IMR-90 (cell line): Measurements from ENCODE around the gene NADSYN1. TPM values are rescaled to one million over a fixed set of nuclear protein-coding genes. Genes with fewer than 3 reads are reported as not detected.

Source experiments
- ATAC-seq: fragments of 200-7000 bp; cut with Tn5 transposase; 2 replicates; pipeline ENCODE4 v1.9.1; 2020; ENCODE audit warnings: low read depth, mild to moderate bottlenecking, moderate library complexity
- BruUV-seq: library from RNA; stranded (reverse); fragments of 400-500 nt; replicated peaks from 2 replicates; lab custom pipeline; 2021; lab: Mats Ljungman, UMichigan
- CTCF ChIA-PET: fragments of 300-600 bp; formaldehyde crosslinking; extraction: SDS; loops from one replicate; lab custom pipeline; 2021; ENCODE audit warnings: antibody characterized with exemption; lab: Yijun Ruan, JAX
- POLR2A ChIA-PET: fragments of 300-600 bp; sonication (Branson Sonifier 250); formaldehyde crosslinking; loops from one replicate; lab custom pipeline; 2022; ENCODE audit warnings: antibody characterized with exemption; ENCODE audit not compliant: unreplicated experiment; lab: Charles Lee
- DNase-seq: peaks from one replicate; pipeline ENCODE4 v3.0.0; 2013
- H2AFZ ChIP-seq: replicated peaks from 2 replicates; pipeline ENCODE3; 2013; ENCODE audit warnings: low read length, mild to moderate bottlenecking; ENCODE audit not compliant: poor library complexity
- H2AK5ac ChIP-seq: 2 replicates; pipeline ENCODE4 v1.6.1; 2013; ENCODE audit warnings: low read depth, low read length, inconsistent platforms
- H2AK9ac ChIP-seq: replicated peaks from 2 replicates; pipeline ENCODE3; 2013; ENCODE audit warnings: mild to moderate bottlenecking, low read depth, low read length, moderate library complexity; ENCODE audit not compliant: poor library complexity
- H2BK120ac ChIP-seq: 2 replicates; pipeline ENCODE4 v1.6.1; 2013; ENCODE audit warnings: low read depth, low read length, inconsistent platforms
- H2BK15ac ChIP-seq: 3 replicates; pipeline ENCODE4 v1.6.1; 2013; ENCODE audit warnings: low read depth, low read length, inconsistent platforms
- H2BK20ac ChIP-seq: 2 replicates; pipeline ENCODE4 v1.6.1; 2013; ENCODE audit warnings: low read depth, mild to moderate bottlenecking, inconsistent platforms, low read length, moderate library complexity
- H2BK5ac ChIP-seq: 2 replicates; pipeline ENCODE4 v1.6.1; 2013; ENCODE audit warnings: mild to moderate bottlenecking, low read depth, low read length, inconsistent platforms; ENCODE audit not compliant: poor library complexity, severe bottlenecking
- H3K14ac ChIP-seq: replicated peaks from 2 replicates; pipeline ENCODE4 v1.6.1; 2013; ENCODE audit warnings: low read depth, low read length, inconsistent platforms
- H3K18ac ChIP-seq: 2 replicates; pipeline ENCODE4 v1.6.1; 2013; ENCODE audit warnings: low read depth, low read length, control low read depth
- H3K23ac ChIP-seq: 2 replicates; pipeline ENCODE4 v1.6.1; 2013; ENCODE audit warnings: low read depth, low read length, inconsistent platforms
- H3K27ac ChIP-seq: 2 replicates; pipeline ENCODE4 v1.5.1; 2013; ENCODE audit warnings: mild to moderate bottlenecking, control low read depth, low read length; ENCODE audit not compliant: insufficient read depth
- H3K27me3 ChIP-seq: 2 replicates; pipeline ENCODE4 v1.6.1; 2013; ENCODE audit warnings: low read length; ENCODE audit not compliant: control insufficient read depth, insufficient read depth
- H3K36me3 ChIP-seq: 2 replicates; pipeline ENCODE4 v1.6.1; 2013; ENCODE audit warnings: low read length, mixed read lengths; ENCODE audit not compliant: control insufficient read depth, insufficient read depth
- H3K4ac ChIP-seq: 2 replicates; pipeline ENCODE4 v1.6.1; 2013; ENCODE audit warnings: low read depth, low read length, inconsistent platforms
- H3K4me1 ChIP-seq: 2 replicates; pipeline ENCODE4 v1.6.1; 2013; ENCODE audit warnings: low read length, mixed read lengths; ENCODE audit not compliant: control insufficient read depth, insufficient read depth
- H3K4me2 ChIP-seq: 2 replicates; pipeline ENCODE4 v1.6.1; 2013; ENCODE audit warnings: low read depth, mild to moderate bottlenecking, control low read depth, low read length, moderate library complexity
- H3K4me3 ChIP-seq: 2 replicates; pipeline ENCODE4 v1.5.1; 2013; ENCODE audit warnings: low read depth, mild to moderate bottlenecking, control low read depth, low read length, moderate library complexity; ENCODE audit not compliant: insufficient read depth
- H3K56ac ChIP-seq: 2 replicates; pipeline ENCODE4 v1.6.1; 2013; ENCODE audit warnings: low read length, inconsistent platforms; ENCODE audit not compliant: insufficient read depth; ENCODE audit errors: extremely low read depth
- H3K79me1 ChIP-seq, 2 experiments: 2 replicates each; pipeline ENCODE4 v1.6.1; 2013; ENCODE audit warnings: low read length in 2 of 2, inconsistent platforms in 1 of 2, low read depth in 1 of 2
- H3K9ac ChIP-seq: 2 replicates; pipeline ENCODE4 v1.6.1; 2013; ENCODE audit warnings: low read depth, low read length, control low read depth
- H3K9me1 ChIP-seq: 2 replicates; pipeline ENCODE4 v1.6.1; 2013; ENCODE audit warnings: low read length, inconsistent platforms; ENCODE audit not compliant: insufficient read depth
- H3K9me3 ChIP-seq: 2 replicates; pipeline ENCODE4 v1.6.1; 2013; ENCODE audit warnings: low read length; ENCODE audit not compliant: control insufficient read depth, insufficient read depth
- H4K20me1 ChIP-seq: 2 replicates; pipeline ENCODE4 v1.6.1; 2013; ENCODE audit warnings: low read length, inconsistent platforms; ENCODE audit not compliant: insufficient read depth
- H4K5ac ChIP-seq: 2 replicates; pipeline ENCODE4 v1.6.1; 2013; ENCODE audit warnings: mild to moderate bottlenecking, low read depth, low read length, control low read depth
- H4K8ac ChIP-seq, 2 experiments: 2 replicates each; pipeline ENCODE4 v1.6.1; 2013; ENCODE audit warnings: low read depth in 2 of 2, low read length in 2 of 2, control low read depth in 1 of 2, inconsistent platforms in 1 of 2
- H4K91ac ChIP-seq: 2 replicates; pipeline ENCODE4 v1.6.1; 2013; ENCODE audit warnings: low read depth, low read length, inconsistent platforms; ENCODE audit not compliant: insufficient read depth
- BHLHE40 ChIP-seq: fragments of 150-350 bp; IDR thresholded peaks from 2 replicates; pipeline ENCODE4 v1.6.1; 2016; ENCODE audit warnings: mild to moderate bottlenecking, low read depth, low read length
- CEBPB ChIP-seq: IDR thresholded peaks from 2 replicates; pipeline ENCODE4 v1.6.1; 2012; ENCODE audit warnings: low read depth, low read length, improper control_type of control experiment
- CHD1 ChIP-seq: IDR thresholded peaks from 2 replicates; pipeline ENCODE4 v1.6.1; 2012; ENCODE audit warnings: low read depth, low read length, improper control_type of control experiment
- FOS ChIP-seq: fragments of 150-350 bp; IDR thresholded peaks from 2 replicates; pipeline ENCODE4 v1.6.1; 2016; ENCODE audit warnings: low read depth, low read length
- MAFK ChIP-seq: IDR thresholded peaks from 2 replicates; pipeline ENCODE4 v1.6.1; 2012; ENCODE audit warnings: low read depth, low read length, improper control_type of control experiment
- MAZ ChIP-seq: IDR thresholded peaks from 2 replicates; pipeline ENCODE4 v1.6.1; 2012; ENCODE audit warnings: low read depth, mild to moderate bottlenecking, low read length, improper control_type of control experiment, moderate library complexity, borderline replicate concordance
- MXI1 ChIP-seq: IDR thresholded peaks from 2 replicates; pipeline ENCODE4 v1.6.1; 2012; ENCODE audit warnings: low read depth, mild to moderate bottlenecking, low read length, moderate library complexity, borderline replicate concordance
- NFE2L2 ChIP-seq: fragments of 150-350 bp; IDR thresholded peaks from 2 replicates; pipeline ENCODE4 v1.6.1; 2016; ENCODE audit warnings: low read depth, mild to moderate bottlenecking, low read length
- POLR2A ChIP-seq: IDR thresholded peaks from 2 replicates; pipeline ENCODE4 v1.6.1; 2012; ENCODE audit warnings: mild to moderate bottlenecking, low read depth, low read length
- RAD21 ChIP-seq: IDR thresholded peaks from 2 replicates; pipeline ENCODE4 v1.6.1; 2012; ENCODE audit warnings: low read length, improper control_type of control experiment
- RCOR1 ChIP-seq: IDR thresholded peaks from 2 replicates; pipeline ENCODE4 v1.6.1; 2012; ENCODE audit warnings: mild to moderate bottlenecking, low read length, improper control_type of control experiment; ENCODE audit not compliant: insufficient replicate concordance
- RFX5 ChIP-seq: IDR thresholded peaks from 2 replicates; pipeline ENCODE4 v1.8.0; 2012; ENCODE audit warnings: low read depth, mild to moderate bottlenecking, low read length, moderate library complexity
- SMC3 ChIP-seq: fragments of 150-350 bp; IDR thresholded peaks from 2 replicates; pipeline ENCODE4 v1.6.1; 2016; ENCODE audit warnings: low read depth, mild to moderate bottlenecking, antibody characterized with exemption, low read length, moderate library complexity
- WGBS, 2 experiments: methylation state at CpG; one replicate each; pipeline versions ENCODE4 v1.1.5 to v1.1.7; 2013; ENCODE audit warnings: missing lambda C conversion rate in 2 of 2; ENCODE audit not compliant: insufficient read length in 1 of 2; ENCODE audit errors: extremely low coverage in 2 of 2; 5-methylcytosine and 5-hydroxymethylcytosine counted together
- dilution Hi-C: fragments of 300-500 bp; cut with HindIII; formaldehyde crosslinking; loops from one replicate; pipeline ENCODE4 v1.14.3; 2018; ENCODE audit warnings: low sequenced_read_pairs; ENCODE audit not compliant: unreplicated experiment
- in situ Hi-C: fragments of 300-500 bp; cut with MboI; formaldehyde crosslinking; loops from 3 replicates; pipeline ENCODE4 v1.14.3; 2019; ENCODE audit warnings: low sequenced_read_pairs, inconsistent platforms, mixed read lengths
- intact Hi-C: fragments of 100-400 bp; cut with micrococcal nuclease; formaldehyde crosslinking; loops from 2 replicates; pipeline ENCODE4 v1.10.0; 2022
- polyA plus RNA-seq, 3 experiments: library from polyadenylated mRNA; depleted of rRNA; stranded (reverse); fragments of >200 nt; gene quantifications; 2 replicates each; pipeline ENCODE4 v1.2.3, GENCODE V29; 2012; ENCODE audit warnings: low replicate concordance in 1 of 3
- total RNA-seq: library from RNA; depleted of rRNA; stranded (reverse); fragments of >200 nt; gene quantifications from 2 replicates; pipeline ENCODE4 v1.2.3, GENCODE V29; 2012
- TF ChIP-seq, protein P1 (sequence below): fragments of 150-350 bp; IDR thresholded peaks from 2 replicates; pipeline ENCODE4 v1.6.1; 2016; ENCODE audit warnings: low read depth, mild to moderate bottlenecking, low read length, moderate library complexity, borderline replicate concordance
- TF ChIP-seq, protein P2 (sequence below): conservative IDR thresholded peaks from 2 replicates; pipeline ENCODE4 v1.5.1; 2012; ENCODE audit warnings: mild to moderate bottlenecking, low read depth, low read length, improper control_type of control experiment
- TF ChIP-seq, protein P3 (sequence below): fragments of 150-350 bp; IDR thresholded peaks from 2 replicates; pipeline ENCODE4 v1.6.1; 2017; ENCODE audit warnings: mild to moderate bottlenecking, antibody characterized with exemption, low read length, low read depth

The NADSYN1 gene
- total and polyA plus RNA-seq, 2 of the 4 experiments (the other 2 are of a cell fraction): 69.5 to 70.4 TPM

DNA sequence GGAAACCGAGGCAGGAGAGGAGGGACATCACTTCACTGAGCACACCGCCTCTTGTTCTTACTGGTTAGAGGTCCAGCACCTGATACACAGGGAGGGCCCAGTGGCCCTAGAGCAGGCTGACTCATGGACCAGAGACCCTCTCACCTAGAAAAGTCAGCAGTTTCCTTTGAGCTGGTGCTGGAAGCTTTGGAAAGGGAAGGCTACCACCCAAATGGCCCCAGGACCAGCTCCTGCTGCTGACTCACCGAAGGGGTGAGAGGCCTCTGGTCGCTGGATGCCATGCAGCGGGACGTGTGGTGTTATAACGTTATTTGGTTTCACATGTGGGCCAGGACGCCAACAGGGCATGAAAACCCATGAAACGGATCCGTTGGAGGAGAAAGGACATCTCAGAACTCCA is 3.8 kb downstream of the NADSYN1 start:
- intact Hi-C loops: no loop called here

More for the DNA sequence above, 3.8 kb downstream of the NADSYN1 start:
- H3K23ac ChIP-seq: no peak overlapping the region
- no peaks in the 10 kb centered on the region for H3K9me3 ChIP-seq
- POLR2A ChIA-PET: no interaction called here
- no peak overlapping the region for H4K5ac ChIP-seq
- H3K4me3 ChIP-seq: no peak overlapping the region
- CTCF ChIA-PET: no interaction called here
- H2BK20ac ChIP-seq: no peak overlapping the region
- peaks cover 3% of the 10 kb centered on the region; the same call in 1 of the 2 replicates for H3K4me1 ChIP-seq
- no peaks in the 10 kb centered on the region; the same call in 1 of the 2 replicates for H3K9me1 ChIP-seq
- peaks cover 51% of the 10 kb centered on the region for H3K36me3 ChIP-seq
- BruUV-seq: no TSS peak
- H4K8ac ChIP-seq: no peak overlapping the region
- 98% methylated on average over 8 of the region's 10 CpGs; no CpG with 5 or more reads in 1 of the 2 experiments for WGBS, 2 experiments
- H3K14ac ChIP-seq: no peak overlapping the region
- H3K4me2 ChIP-seq: no peak overlapping the region
- no peak overlapping the region for H2AK5ac ChIP-seq
- no peak overlapping the region for H3K27ac ChIP-seq
- no peak overlapping the region for H4K91ac ChIP-seq
- H3K9ac ChIP-seq: no peak overlapping the region
- H3K56ac ChIP-seq: no peak overlapping the region
- DNase-seq (no peak), ATAC-seq (no peak)
- dilution Hi-C loops (no loop called here), in situ Hi-C loops (no loop called here)
- peaks cover 9% of the 10 kb centered on the region; the same call in 1 of the 2 replicates for H4K20me1 ChIP-seq
- no peak overlapping the region for H2BK5ac ChIP-seq
- no peak overlapping the region for H3K4ac ChIP-seq
- no peak overlapping the region for H2BK120ac ChIP-seq
- no peak overlapping the region for H2BK15ac ChIP-seq
- H2AFZ ChIP-seq: no peak overlapping the region
- no peaks in the 10 kb centered on the region for H3K27me3 ChIP-seq
- H2AK9ac ChIP-seq: no peak overlapping the region
- H3K18ac ChIP-seq: no peak overlapping the region
- TF ChIP-seq CEBPB (no peak), CHD1 (no peak), MAZ (no peak), POLR2A (no peak), FOS (no peak), MXI1 (no peak), RAD21 (no peak), RFX5 (no peak), NFE2L2 (no peak), MAFK (no peak), BHLHE40 (no peak), SMC3 (no peak), RCOR1 (no peak)
- TF ChIP-seq, protein P1, sequence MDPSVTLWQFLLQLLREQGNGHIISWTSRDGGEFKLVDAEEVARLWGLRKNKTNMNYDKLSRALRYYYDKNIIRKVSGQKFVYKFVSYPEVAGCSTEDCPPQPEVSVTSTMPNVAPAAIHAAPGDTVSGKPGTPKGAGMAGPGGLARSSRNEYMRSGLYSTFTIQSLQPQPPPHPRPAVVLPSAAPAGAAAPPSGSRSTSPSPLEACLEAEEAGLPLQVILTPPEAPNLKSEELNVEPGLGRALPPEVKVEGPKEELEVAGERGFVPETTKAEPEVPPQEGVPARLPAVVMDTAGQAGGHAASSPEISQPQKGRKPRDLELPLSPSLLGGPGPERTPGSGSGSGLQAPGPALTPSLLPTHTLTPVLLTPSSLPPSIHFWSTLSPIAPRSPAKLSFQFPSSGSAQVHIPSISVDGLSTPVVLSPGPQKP: no peak
- TF ChIP-seq, protein P2, sequence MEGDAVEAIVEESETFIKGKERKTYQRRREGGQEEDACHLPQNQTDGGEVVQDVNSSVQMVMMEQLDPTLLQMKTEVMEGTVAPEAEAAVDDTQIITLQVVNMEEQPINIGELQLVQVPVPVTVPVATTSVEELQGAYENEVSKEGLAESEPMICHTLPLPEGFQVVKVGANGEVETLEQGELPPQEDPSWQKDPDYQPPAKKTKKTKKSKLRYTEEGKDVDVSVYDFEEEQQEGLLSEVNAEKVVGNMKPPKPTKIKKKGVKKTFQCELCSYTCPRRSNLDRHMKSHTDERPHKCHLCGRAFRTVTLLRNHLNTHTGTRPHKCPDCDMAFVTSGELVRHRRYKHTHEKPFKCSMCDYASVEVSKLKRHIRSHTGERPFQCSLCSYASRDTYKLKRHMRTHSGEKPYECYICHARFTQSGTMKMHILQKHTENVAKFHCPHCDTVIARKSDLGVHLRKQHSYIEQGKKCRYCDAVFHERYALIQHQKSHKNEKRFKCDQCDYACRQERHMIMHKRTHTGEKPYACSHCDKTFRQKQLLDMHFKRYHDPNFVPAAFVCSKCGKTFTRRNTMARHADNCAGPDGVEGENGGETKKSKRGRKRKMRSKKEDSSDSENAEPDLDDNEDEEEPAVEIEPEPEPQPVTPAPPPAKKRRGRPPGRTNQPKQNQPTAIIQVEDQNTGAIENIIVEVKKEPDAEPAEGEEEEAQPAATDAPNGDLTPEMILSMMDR: no peak
- TF ChIP-seq, protein P3, sequence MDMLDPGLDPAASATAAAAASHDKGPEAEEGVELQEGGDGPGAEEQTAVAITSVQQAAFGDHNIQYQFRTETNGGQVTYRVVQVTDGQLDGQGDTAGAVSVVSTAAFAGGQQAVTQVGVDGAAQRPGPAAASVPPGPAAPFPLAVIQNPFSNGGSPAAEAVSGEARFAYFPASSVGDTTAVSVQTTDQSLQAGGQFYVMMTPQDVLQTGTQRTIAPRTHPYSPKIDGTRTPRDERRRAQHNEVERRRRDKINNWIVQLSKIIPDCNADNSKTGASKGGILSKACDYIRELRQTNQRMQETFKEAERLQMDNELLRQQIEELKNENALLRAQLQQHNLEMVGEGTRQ: no peak
- H3K79me1 ChIP-seq: peaks cover 29 to 41% of the 10 kb centered on the region in 2 experiments
